IMR-90 (cell line): ENCODE data around the gene TMEM131L. TPM values are rescaled to one million over a fixed set of nuclear protein-coding genes. Genes with fewer than 3 reads are reported as not detected.

Experiments
- ATAC-seq: fragments of 200-7000 bp; cut with Tn5 transposase; 2 replicates; pipeline ENCODE4 v1.9.1; 2020; ENCODE audit warnings: low read depth, mild to moderate bottlenecking, moderate library complexity
- BruUV-seq: library from RNA; stranded (reverse); fragments of 400-500 nt; replicated peaks from 2 replicates; lab custom pipeline; 2021; lab: Mats Ljungman, UMichigan
- CTCF ChIA-PET: fragments of 300-600 bp; formaldehyde crosslinking; extraction: SDS; loops from one replicate; lab custom pipeline; 2021; ENCODE audit warnings: antibody characterized with exemption; lab: Yijun Ruan, JAX
- POLR2A ChIA-PET: fragments of 300-600 bp; sonication (Branson Sonifier 250); formaldehyde crosslinking; loops from one replicate; lab custom pipeline; 2022; ENCODE audit warnings: antibody characterized with exemption; ENCODE audit not compliant: unreplicated experiment; lab: Charles Lee
- DNase-seq: peaks from one replicate; pipeline ENCODE4 v3.0.0; 2013
- H2AFZ ChIP-seq: replicated peaks from 2 replicates; pipeline ENCODE3; 2013; ENCODE audit warnings: low read length, mild to moderate bottlenecking; ENCODE audit not compliant: poor library complexity
- H2AK5ac ChIP-seq: 2 replicates; pipeline ENCODE4 v1.6.1; 2013; ENCODE audit warnings: low read depth, low read length, inconsistent platforms
- H2AK9ac ChIP-seq: replicated peaks from 2 replicates; pipeline ENCODE3; 2013; ENCODE audit warnings: mild to moderate bottlenecking, low read depth, low read length, moderate library complexity; ENCODE audit not compliant: poor library complexity
- H2BK120ac ChIP-seq: 2 replicates; pipeline ENCODE4 v1.6.1; 2013; ENCODE audit warnings: low read depth, low read length, inconsistent platforms
- H2BK15ac ChIP-seq: 3 replicates; pipeline ENCODE4 v1.6.1; 2013; ENCODE audit warnings: low read depth, low read length, inconsistent platforms
- H2BK20ac ChIP-seq: 2 replicates; pipeline ENCODE4 v1.6.1; 2013; ENCODE audit warnings: low read depth, mild to moderate bottlenecking, inconsistent platforms, low read length, moderate library complexity
- H2BK5ac ChIP-seq: 2 replicates; pipeline ENCODE4 v1.6.1; 2013; ENCODE audit warnings: mild to moderate bottlenecking, low read depth, low read length, inconsistent platforms; ENCODE audit not compliant: poor library complexity, severe bottlenecking
- H3K14ac ChIP-seq: replicated peaks from 2 replicates; pipeline ENCODE4 v1.6.1; 2013; ENCODE audit warnings: low read depth, low read length, inconsistent platforms
- H3K18ac ChIP-seq: 2 replicates; pipeline ENCODE4 v1.6.1; 2013; ENCODE audit warnings: low read depth, low read length, control low read depth
- H3K23ac ChIP-seq: 2 replicates; pipeline ENCODE4 v1.6.1; 2013; ENCODE audit warnings: low read depth, low read length, inconsistent platforms
- H3K27ac ChIP-seq: 2 replicates; pipeline ENCODE4 v1.5.1; 2013; ENCODE audit warnings: mild to moderate bottlenecking, control low read depth, low read length; ENCODE audit not compliant: insufficient read depth
- H3K27me3 ChIP-seq: 2 replicates; pipeline ENCODE4 v1.6.1; 2013; ENCODE audit warnings: low read length; ENCODE audit not compliant: control insufficient read depth, insufficient read depth
- H3K36me3 ChIP-seq: 2 replicates; pipeline ENCODE4 v1.6.1; 2013; ENCODE audit warnings: low read length, mixed read lengths; ENCODE audit not compliant: control insufficient read depth, insufficient read depth
- H3K4ac ChIP-seq: 2 replicates; pipeline ENCODE4 v1.6.1; 2013; ENCODE audit warnings: low read depth, low read length, inconsistent platforms
- H3K4me1 ChIP-seq: 2 replicates; pipeline ENCODE4 v1.6.1; 2013; ENCODE audit warnings: low read length, mixed read lengths; ENCODE audit not compliant: control insufficient read depth, insufficient read depth
- H3K4me2 ChIP-seq: 2 replicates; pipeline ENCODE4 v1.6.1; 2013; ENCODE audit warnings: low read depth, mild to moderate bottlenecking, control low read depth, low read length, moderate library complexity
- H3K4me3 ChIP-seq: 2 replicates; pipeline ENCODE4 v1.5.1; 2013; ENCODE audit warnings: low read depth, mild to moderate bottlenecking, control low read depth, low read length, moderate library complexity; ENCODE audit not compliant: insufficient read depth
- H3K56ac ChIP-seq: 2 replicates; pipeline ENCODE4 v1.6.1; 2013; ENCODE audit warnings: low read length, inconsistent platforms; ENCODE audit not compliant: insufficient read depth; ENCODE audit errors: extremely low read depth
- H3K79me1 ChIP-seq, 2 experiments: 2 replicates each; pipeline ENCODE4 v1.6.1; 2013; ENCODE audit warnings: low read length in 2 of 2, inconsistent platforms in 1 of 2, low read depth in 1 of 2
- H3K9ac ChIP-seq: 2 replicates; pipeline ENCODE4 v1.6.1; 2013; ENCODE audit warnings: low read depth, low read length, control low read depth
- H3K9me1 ChIP-seq: 2 replicates; pipeline ENCODE4 v1.6.1; 2013; ENCODE audit warnings: low read length, inconsistent platforms; ENCODE audit not compliant: insufficient read depth
- H3K9me3 ChIP-seq: 2 replicates; pipeline ENCODE4 v1.6.1; 2013; ENCODE audit warnings: low read length; ENCODE audit not compliant: control insufficient read depth, insufficient read depth
- H4K20me1 ChIP-seq: 2 replicates; pipeline ENCODE4 v1.6.1; 2013; ENCODE audit warnings: low read length, inconsistent platforms; ENCODE audit not compliant: insufficient read depth
- H4K5ac ChIP-seq: 2 replicates; pipeline ENCODE4 v1.6.1; 2013; ENCODE audit warnings: mild to moderate bottlenecking, low read depth, low read length, control low read depth
- H4K8ac ChIP-seq, 2 experiments: 2 replicates each; pipeline ENCODE4 v1.6.1; 2013; ENCODE audit warnings: low read depth in 2 of 2, low read length in 2 of 2, control low read depth in 1 of 2, inconsistent platforms in 1 of 2
- H4K91ac ChIP-seq: 2 replicates; pipeline ENCODE4 v1.6.1; 2013; ENCODE audit warnings: low read depth, low read length, inconsistent platforms; ENCODE audit not compliant: insufficient read depth
- CEBPB ChIP-seq: IDR thresholded peaks from 2 replicates; pipeline ENCODE4 v1.6.1; 2012; ENCODE audit warnings: low read depth, low read length, improper control_type of control experiment
- CHD1 ChIP-seq: IDR thresholded peaks from 2 replicates; pipeline ENCODE4 v1.6.1; 2012; ENCODE audit warnings: low read depth, low read length, improper control_type of control experiment
- POLR2A ChIP-seq: IDR thresholded peaks from 2 replicates; pipeline ENCODE4 v1.6.1; 2012; ENCODE audit warnings: mild to moderate bottlenecking, low read depth, low read length
- WGBS, 2 experiments: methylation state at CpG; one replicate each; pipeline versions ENCODE4 v1.1.5 to v1.1.7; 2013; ENCODE audit warnings: missing lambda C conversion rate in 2 of 2; ENCODE audit not compliant: insufficient read length in 1 of 2; ENCODE audit errors: extremely low coverage in 2 of 2; 5-methylcytosine and 5-hydroxymethylcytosine counted together
- dilution Hi-C: fragments of 300-500 bp; cut with HindIII; formaldehyde crosslinking; loops from one replicate; pipeline ENCODE4 v1.14.3; 2018; ENCODE audit warnings: low sequenced_read_pairs; ENCODE audit not compliant: unreplicated experiment
- in situ Hi-C: fragments of 300-500 bp; cut with MboI; formaldehyde crosslinking; loops from 3 replicates; pipeline ENCODE4 v1.14.3; 2019; ENCODE audit warnings: low sequenced_read_pairs, inconsistent platforms, mixed read lengths
- intact Hi-C: fragments of 100-400 bp; cut with micrococcal nuclease; formaldehyde crosslinking; loops from 2 replicates; pipeline ENCODE4 v1.10.0; 2022
- polyA plus RNA-seq, 3 experiments: library from polyadenylated mRNA; depleted of rRNA; stranded (reverse); fragments of >200 nt; gene quantifications; 2 replicates each; pipeline ENCODE4 v1.2.3, GENCODE V29; 2012; ENCODE audit warnings: low replicate concordance in 1 of 3
- total RNA-seq: library from RNA; depleted of rRNA; stranded (reverse); fragments of >200 nt; gene quantifications from 2 replicates; pipeline ENCODE4 v1.2.3, GENCODE V29; 2012

The TMEM131L gene
- total and polyA plus RNA-seq, 2 of the 4 experiments (the other 2 are of a cell fraction): 8.4 to 23.8 TPM

GRCh38 chr4:153661215-153661822 is 195.2 kb downstream of the TMEM131L start:
- no peak overlapping the region for H2AFZ ChIP-seq
- peaks cover 2% of the 10 kb centered on the region for H3K27me3 ChIP-seq
- H2AK9ac ChIP-seq: no peak overlapping the region
- H4K8ac ChIP-seq: no peak overlapping the region
- no peak overlapping the region for H3K23ac ChIP-seq
- no peak overlapping the region for H4K5ac ChIP-seq
- H3K27ac ChIP-seq: no peak overlapping the region
- no peak overlapping the region for H2BK5ac ChIP-seq
- H3K79me1 ChIP-seq: no peaks in the 10 kb centered on the region
- no peak overlapping the region for H2BK120ac ChIP-seq
- H2BK15ac ChIP-seq: no peak overlapping the region
- no peak overlapping the region for H3K4ac ChIP-seq
- H3K18ac ChIP-seq: no peak overlapping the region
- no peaks in the 10 kb centered on the region for H3K36me3 ChIP-seq
- no CpG with 5 or more reads among the region's 6 CpGs for WGBS, 2 experiments
- no TSS peak for BruUV-seq
- ChIA-PET POLR2A (no interaction called here), CTCF (no interaction called here)
- in situ Hi-C loops: no loop called here
- H3K4me3 ChIP-seq: no peak overlapping the region
- H4K91ac ChIP-seq: no peak overlapping the region
- H2BK20ac ChIP-seq: no peak overlapping the region
- ATAC-seq (no peak), DNase-seq (no peak)
- H3K56ac ChIP-seq: no peak overlapping the region
- H3K9ac ChIP-seq: no peak overlapping the region
- intact Hi-C loops: no loop called here
- no peaks in the 10 kb centered on the region for H3K4me1 ChIP-seq
- H4K20me1 ChIP-seq: no peaks in the 10 kb centered on the region
- dilution Hi-C loops: no loop called here
- no peaks in the 10 kb centered on the region for H3K9me3 ChIP-seq
- TF ChIP-seq CEBPB: peak; percentile 38; the same call in 1 of the 2 replicates
- TF ChIP-seq CHD1: no peak
- TF ChIP-seq POLR2A: no peak
- H2AK5ac ChIP-seq: no peak overlapping the region
- no peak overlapping the region for H3K4me2 ChIP-seq
- H3K9me1 ChIP-seq: no peaks in the 10 kb centered on the region
- no peak overlapping the region for H3K14ac ChIP-seq
